HG02840 (cell line): ENCODE data around the gene MBD1.
"Not testable (repeated sequence)": the region's sequence is repeated elsewhere in the genome, so short reads cannot be mapped to it uniquely, and the experiment has no call there.

ENCODE experiments used
- ATAC-seq: cut with Tn5 transposase; IDR thresholded peaks from one replicate; pipeline ENCODE4 v1.9.1; 2021; ENCODE audit warnings: mild to moderate bottlenecking, moderate library complexity, moderate number of reproducible peaks; ENCODE audit not compliant: unreplicated experiment, low FRiP score

The MBD1 gene

GRCh38 chr18:50297621-50298442, 16.5 kb upstream of the MBD1 start:
- ATAC-seq: peak; percentile 100

- no peak for ATAC-seq
Observed at GRCh38 chr18:50293039-50293438, 11.7 kb upstream of the MBD1 start.

DNA sequence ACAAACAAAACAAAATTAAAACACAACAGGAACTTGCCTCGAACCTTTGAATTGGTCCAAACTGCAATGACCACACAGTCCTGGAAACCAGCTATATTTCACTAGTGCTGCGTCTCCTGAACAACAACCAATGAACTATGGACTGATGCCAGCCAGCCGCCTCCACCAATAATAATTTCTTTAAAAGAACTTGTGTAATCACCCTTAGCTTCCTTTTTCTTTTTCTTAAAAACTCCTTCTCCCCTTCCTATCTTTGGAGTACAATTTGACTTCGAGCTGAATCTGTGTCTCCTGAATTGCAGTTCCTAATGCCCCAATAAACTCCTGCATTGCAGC, 7.8 kb upstream of the MBD1 start:
- ATAC-seq: no peak

DNA sequence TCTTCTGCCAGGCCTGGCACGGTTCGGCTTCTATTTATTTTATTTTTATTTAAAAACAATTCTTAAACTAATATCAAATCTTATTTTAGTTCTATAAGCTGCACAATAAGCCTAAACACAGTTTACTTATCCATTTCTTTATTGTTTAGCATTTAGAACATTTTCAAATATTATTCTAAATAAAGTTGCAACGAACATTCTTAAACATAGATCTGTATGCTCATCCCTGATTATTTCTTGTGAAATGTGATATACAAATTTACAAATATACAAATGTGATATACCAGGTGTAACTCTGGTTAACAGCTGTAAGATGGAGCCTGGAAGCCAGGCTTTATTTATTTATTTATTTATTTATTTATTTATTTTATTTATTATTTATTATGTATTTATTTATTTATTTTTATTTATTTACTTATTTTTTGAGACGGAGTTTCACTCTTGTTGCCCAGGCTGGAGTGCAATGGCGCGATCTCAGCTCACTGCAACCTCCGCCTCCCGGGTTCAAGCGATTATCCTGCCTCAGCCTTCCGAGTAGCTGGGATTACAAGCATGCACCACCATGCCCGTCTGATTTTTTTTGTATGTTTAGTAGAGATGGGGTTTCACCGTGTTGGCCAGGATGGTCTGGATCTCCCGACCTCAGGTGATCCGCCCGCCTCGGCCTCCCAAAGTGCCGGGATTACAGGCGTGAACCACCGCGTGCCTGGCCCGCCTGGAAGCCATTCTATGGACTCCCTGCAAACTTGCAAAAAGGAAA, 7.2 kb upstream of the MBD1 start:
- ATAC-seq: not testable (repeated sequence)

GRCh38 chr18:50287441-50288347, 6.4 kb upstream of the MBD1 start, which contains the start of gene CXXC1:
Gene CXXC1 (minus strand): TSS chr18:50287692. CDS start chr18:50287589, 103 bp downstream.
- peak; percentile 92 for ATAC-seq

- ATAC-seq: no peak
Observed at GRCh38 chr18:50287028-50287440, 5.7 kb upstream of the MBD1 start.

DNA sequence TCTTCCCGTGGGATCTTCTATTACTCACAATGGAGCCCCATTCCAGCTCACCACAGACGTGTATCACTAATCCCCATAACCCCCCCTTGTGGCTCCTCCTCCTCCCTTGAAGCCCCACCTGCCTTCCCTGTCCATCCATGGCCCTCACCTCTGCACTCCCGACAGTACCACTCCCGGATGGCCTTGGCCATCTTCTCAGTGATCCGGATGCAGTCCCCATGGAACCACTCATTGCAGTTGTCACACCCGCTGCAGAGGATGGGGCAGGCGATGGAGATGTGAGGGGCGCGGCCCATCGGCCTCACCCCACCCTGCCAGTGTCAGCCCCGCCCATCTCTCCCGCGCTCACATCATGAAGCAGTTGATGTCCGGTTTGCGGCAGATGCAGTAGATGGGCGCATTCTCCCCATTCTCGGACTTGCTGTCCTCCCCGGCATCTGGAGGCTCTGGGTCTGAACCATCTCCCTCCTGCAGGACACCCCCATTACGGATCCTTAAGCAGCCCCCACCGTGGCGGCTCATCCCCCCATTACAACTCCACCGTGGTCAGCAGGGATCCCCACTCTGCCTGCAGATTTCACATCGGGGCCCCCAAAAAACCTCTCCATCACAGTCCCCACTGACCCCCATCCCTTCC, 5.2 kb upstream of the MBD1 start:
- no peak for ATAC-seq

DNA sequence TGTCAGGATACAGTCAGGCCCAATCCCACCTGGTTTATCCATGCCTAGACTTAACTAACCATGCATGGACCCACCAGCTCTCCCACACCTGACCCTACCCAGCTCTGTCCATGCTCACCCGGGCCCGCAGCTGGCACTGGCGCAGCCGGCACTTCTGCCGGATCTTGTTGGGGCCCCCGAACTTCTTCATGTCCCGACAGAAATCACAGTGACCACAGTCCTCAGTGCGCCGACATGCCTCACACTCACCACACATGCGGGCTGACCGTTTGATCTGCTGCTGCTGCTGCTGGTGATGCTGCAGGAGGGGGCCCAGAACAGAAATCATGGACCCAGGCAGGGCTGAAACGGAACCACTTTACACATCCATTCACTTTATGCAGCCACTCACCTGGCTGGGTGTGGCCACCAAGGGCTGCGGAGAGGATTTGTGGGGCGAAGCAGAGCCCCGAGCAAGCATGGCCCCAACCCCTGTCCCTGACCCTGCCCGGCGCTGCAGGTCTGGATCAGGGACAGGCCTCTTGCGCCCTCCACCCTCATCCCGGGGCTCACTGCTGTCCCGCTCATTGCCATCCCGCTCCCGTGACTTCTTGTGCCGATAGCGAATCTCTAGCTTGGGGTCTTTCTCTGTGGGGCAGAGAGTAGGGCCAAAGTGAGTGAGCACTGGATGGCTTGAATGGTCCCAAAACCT, 4.5 kb upstream of the MBD1 start:
- no peak for ATAC-seq

GRCh38 chr18:50285071-50285470, 3.7 kb upstream of the MBD1 start:
- ATAC-seq: no peak

- no peak for ATAC-seq
Observed at GRCh38 chr18:50284255-50284885, 3.0 kb upstream of the MBD1 start.

- ATAC-seq: no peak
Observed at GRCh38 chr18:50283469-50284209, 2.3 kb upstream of the MBD1 start.

- no peak for ATAC-seq
Observed at GRCh38 chr18:50282521-50283335, 1.4 kb upstream of the MBD1 start.

DNA sequence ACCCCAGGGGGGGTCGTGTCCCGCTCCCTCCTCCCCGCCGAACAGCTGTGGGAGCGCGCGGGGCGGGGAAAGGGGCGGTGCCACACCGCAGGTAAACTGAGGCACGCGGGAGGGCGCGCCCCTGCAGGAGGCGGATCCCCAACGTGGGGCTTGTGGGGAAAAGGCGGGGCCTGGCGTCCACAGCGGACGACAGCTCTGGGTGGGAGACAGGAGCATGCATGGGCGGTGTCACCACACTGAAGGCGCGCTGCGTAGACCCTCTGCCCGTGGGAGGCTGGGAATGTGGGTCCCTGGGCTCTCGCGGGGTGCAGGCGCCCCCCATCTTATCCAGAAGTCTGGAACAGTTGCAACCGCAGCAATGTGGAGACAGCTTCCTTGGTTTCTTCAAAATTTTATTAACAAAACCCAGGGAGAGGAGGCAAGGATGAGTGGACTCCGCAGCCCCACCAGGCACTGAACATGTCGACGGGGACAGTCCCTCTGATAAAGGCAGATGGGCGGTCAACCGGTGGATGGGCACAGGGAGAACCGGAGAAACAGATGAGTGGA, 723 bp upstream of the MBD1 start:
- no peak for ATAC-seq

DNA sequence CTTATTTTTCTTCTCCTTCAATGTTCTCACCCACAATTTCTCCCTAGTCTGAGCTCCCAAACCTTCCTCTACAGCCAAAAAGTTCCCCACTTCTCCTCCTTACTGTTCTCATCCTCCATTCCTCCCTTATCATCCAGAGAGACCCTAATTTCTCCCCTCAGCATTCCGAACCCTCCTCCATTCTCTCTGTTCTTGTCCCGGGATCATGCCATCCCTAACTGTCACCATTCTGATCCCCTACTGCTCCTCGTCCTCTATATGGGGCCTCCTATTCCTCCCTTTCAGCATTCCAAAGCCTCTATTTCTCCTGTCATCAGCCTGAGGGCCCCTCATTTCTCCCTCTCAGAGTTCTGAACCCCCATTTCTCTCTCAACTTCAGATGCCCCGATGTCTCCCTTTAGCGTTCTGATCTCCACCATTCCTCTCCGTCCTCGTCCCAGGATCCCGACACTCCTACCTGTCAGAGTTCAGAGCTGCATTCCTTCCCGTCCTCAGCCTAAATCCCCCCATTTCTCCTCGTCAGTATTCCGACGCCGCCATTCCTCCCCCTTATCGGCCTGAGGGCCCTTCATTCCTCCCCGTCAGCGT, 522 bp downstream of the MBD1 start:
- ATAC-seq: no peak

GRCh38 chr18:50279752-50280151, 1.6 kb downstream of the MBD1 start:
- ATAC-seq: no peak

GRCh38 chr18:50277942-50278341, 3.4 kb downstream of the MBD1 start:
- ATAC-seq: no peak

- no peak for ATAC-seq
Observed at GRCh38 chr18:50276452-50276851, 4.9 kb downstream of the MBD1 start.
